Caco-2 (cell line): Measurements from ENCODE around the gene APBA3. TPM values are rescaled to one million over a fixed set of nuclear protein-coding genes. Genes with fewer than 3 reads are reported as not detected.

Source experiments
- BruUV-seq: library from RNA; stranded (reverse); fragments of 400-500 nt; replicated peaks from 2 replicates; lab custom pipeline; 2021; lab: Mats Ljungman, UMichigan
- CTCF ChIA-PET: fragments of 300-600 bp; sonication (Branson Sonifier 250); formaldehyde crosslinking; loops from one replicate; lab custom pipeline; 2022; ENCODE audit warnings: antibody characterized with exemption; lab: Charles Lee
- POLR2A ChIA-PET: fragments of 300-600 bp; sonication (Branson Sonifier 250); formaldehyde crosslinking; loops from one replicate; lab custom pipeline; 2022; ENCODE audit warnings: antibody characterized with exemption; lab: Charles Lee
- DNase-seq, 2 experiments: peaks; one replicate each; pipeline versions ENCODE4 v3.0.0 to v3.0.0-alpha.2; 2020 to 2022
- H3K27me3 ChIP-seq: replicated peaks from 2 replicates; pipeline ENCODE4 v1.6.0; 2011; ENCODE audit warnings: low read length; ENCODE audit not compliant: control insufficient read depth, insufficient read depth
- H3K36me3 ChIP-seq: 2 replicates; pipeline ENCODE4 v1.5.1; 2011; ENCODE audit warnings: low read length; ENCODE audit not compliant: control insufficient read depth, insufficient read depth
- H3K4me1 ChIP-seq: fragments of 250-450 bp; sonication (Bioruptor Pico); 2 replicates; pipeline ENCODE4 v1.5.1; 2020; ENCODE audit warnings: mild to moderate bottlenecking
- H3K4me3 ChIP-seq: 2 replicates; pipeline ENCODE4 v1.5.1; 2011; ENCODE audit warnings: low read depth, mild to moderate bottlenecking, control low read depth, low read length
- H3K9me3 ChIP-seq: fragments of 250-450 bp; sonication (Bioruptor Pico); 2 replicates; pipeline ENCODE4 v1.5.1; 2020; ENCODE audit warnings: mild to moderate bottlenecking, moderate library complexity
- H3K27ac Mint-ChIP-seq: one replicate; pipeline ENCODE4 v1.8.0; 2022; ENCODE audit warnings: mixed read lengths; ENCODE audit not compliant: unreplicated experiment
- H3K27me3 Mint-ChIP-seq: one replicate; pipeline ENCODE4 v1.8.0; 2022; ENCODE audit warnings: mixed read lengths; ENCODE audit not compliant: insufficient read depth, unreplicated experiment
- H3K36me3 Mint-ChIP-seq: one replicate; pipeline ENCODE4 v1.8.0; 2022; ENCODE audit warnings: mild to moderate bottlenecking, mixed read lengths; ENCODE audit not compliant: insufficient read depth, unreplicated experiment
- H3K4me1 Mint-ChIP-seq: one replicate; pipeline ENCODE4 v1.8.0; 2022; ENCODE audit warnings: low read depth, mixed read lengths; ENCODE audit not compliant: unreplicated experiment
- H3K4me3 Mint-ChIP-seq: one replicate; pipeline ENCODE4 v1.8.0; 2022; ENCODE audit warnings: mild to moderate bottlenecking, moderate library complexity, mixed read lengths; ENCODE audit not compliant: unreplicated experiment
- H3K9me3 Mint-ChIP-seq: one replicate; pipeline ENCODE4 v1.8.0; 2022; ENCODE audit warnings: mixed read lengths; ENCODE audit not compliant: unreplicated experiment
- CTCF ChIP-seq, 2 experiments: fragments of 200-600 bp in 1 of 2; IDR thresholded peaks; 1 replicate in 1 of 2; 2 replicates in 1 of 2; pipeline versions ENCODE4 v1.5.1 to v1.8.0; 2011 to 2022; ENCODE audit warnings: antibody characterized with exemption in 1 of 2, control low read depth in 1 of 2, inconsistent platforms in 1 of 2, low read depth in 1 of 2, low read length in 1 of 2, mild to moderate bottlenecking in 1 of 2, moderate library complexity in 1 of 2; ENCODE audit not compliant: insufficient read depth in 1 of 2, severe bottlenecking in 1 of 2, unreplicated experiment in 1 of 2
- intact Hi-C: fragments of 100-400 bp; cut with micrococcal nuclease; formaldehyde crosslinking; loops from one replicate; pipeline ENCODE4 v1.10.0; 2022; ENCODE audit not compliant: unreplicated experiment
- total RNA-seq: library from RNA; stranded (reverse); gene quantifications from 2 replicates; pipeline ENCODE4 v1.2.3, GENCODE V29; 2022

APBA3 gene
- total RNA-seq, 1 experiment from 2014 or later: 22.1 TPM

DNA sequence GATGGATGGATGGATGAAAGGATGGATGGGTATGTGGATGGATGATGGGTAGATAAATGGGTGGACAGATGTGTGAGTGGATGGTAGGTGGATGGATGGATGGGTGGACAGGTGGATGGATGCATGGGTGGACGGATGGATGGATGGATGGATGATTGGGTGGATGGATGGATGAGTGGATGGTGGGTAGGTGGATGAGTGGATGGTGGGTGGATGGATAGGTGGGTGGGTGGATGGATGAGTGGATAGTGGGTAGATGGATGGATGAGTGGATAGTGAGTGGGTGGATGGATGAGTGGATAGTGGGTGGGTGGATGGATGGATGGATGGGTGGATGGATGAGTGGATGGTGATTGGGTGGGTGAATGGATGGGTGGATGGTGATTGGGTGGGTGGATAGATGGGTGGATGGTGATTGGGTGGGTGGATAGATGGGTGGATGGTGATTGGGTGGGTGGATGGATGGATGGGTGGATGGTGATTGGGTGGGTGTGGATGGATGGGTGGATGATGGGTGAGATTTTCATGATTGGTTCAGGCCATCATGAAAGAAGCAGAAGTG lies 15.1 kb upstream of the APBA3 start:
- no peaks in the 10 kb centered on the region for H3K36me3 Mint-ChIP-seq
- H3K9me3 Mint-ChIP-seq: peaks cover 6% of the 10 kb centered on the region
- intact Hi-C loops: no loop called here
- DNase-seq: no peak
- ChIA-PET CTCF (no interaction called here), POLR2A (no interaction called here)
- H3K4me1 Mint-ChIP-seq: no peaks in the 10 kb centered on the region
- no peaks in the 10 kb centered on the region for H3K4me1 ChIP-seq
- H3K4me3 Mint-ChIP-seq: no peak overlapping the region
- BruUV-seq: no TSS peak
- TF ChIP-seq CTCF (IDR thresholded peaks at IDR 0.05; ENCODE audit: insufficient read depth in 1 of 2, low read depth in 1 of 2, low read length in 1 of 2, severe bottlenecking in 1 of 2, unreplicated experiment in 1 of 2): no peak
- no peaks in the 10 kb centered on the region for H3K27me3 Mint-ChIP-seq
- peaks cover 8% of the 10 kb centered on the region; the same call in 1 of the 2 replicates for H3K9me3 ChIP-seq
- no peaks in the 10 kb centered on the region for H3K36me3 ChIP-seq
- no peaks in the 10 kb centered on the region for H3K27me3 ChIP-seq
- H3K4me3 ChIP-seq: no peak overlapping the region
- H3K27ac Mint-ChIP-seq: no peak overlapping the region

DNA sequence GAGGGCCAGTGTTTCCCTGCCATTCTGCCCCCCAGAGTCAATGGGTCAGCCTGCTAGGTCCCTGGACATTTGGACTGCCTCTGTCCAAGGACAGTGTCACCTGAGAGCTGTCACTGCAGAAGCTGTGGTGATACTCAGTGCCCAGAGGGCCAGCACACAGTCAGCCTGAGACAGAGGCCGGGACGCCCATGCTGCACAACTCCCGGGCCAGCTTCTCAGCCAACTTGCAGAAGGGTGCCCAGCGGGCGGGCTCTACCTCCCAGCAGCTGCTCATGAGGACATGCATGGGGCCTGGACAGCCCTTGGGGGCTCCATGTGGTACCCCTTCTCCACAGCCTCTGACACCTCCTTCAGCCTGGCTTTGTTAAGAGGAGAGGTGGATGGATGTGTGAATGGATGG lies 14.3 kb upstream of the APBA3 start:
- Mint-ChIP-seq H3K27ac (no peak overlapping the region), H3K27me3 (no peaks in the 10 kb centered on the region), H3K4me1 (no peaks in the 10 kb centered on the region), H3K4me3 (no peak overlapping the region), H3K9me3 (no peaks in the 10 kb centered on the region), H3K36me3 (no peaks in the 10 kb centered on the region)
- no peak for DNase-seq
- TF ChIP-seq CTCF (IDR thresholded peaks at IDR 0.05; ENCODE audit: insufficient read depth in 1 of 2, low read depth in 1 of 2, low read length in 1 of 2, severe bottlenecking in 1 of 2, unreplicated experiment in 1 of 2): no peak
- CTCF ChIA-PET: no interaction called here
- intact Hi-C loops: no loop called here
- BruUV-seq: no TSS peak
- Histone ChIP-seq H3K9me3 (0 out of 2 replicates have a peak, but pooled peaks cover under 1% of the 10 kb centered on the region), H3K4me3 (no peak overlapping the region), H3K27me3 (no peaks in the 10 kb centered on the region), H3K36me3 (no peaks in the 10 kb centered on the region), H3K4me1 (no peaks in the 10 kb centered on the region)
- POLR2A ChIA-PET: no interaction called here

GRCh38 chr19:3775374-3775711 lies 13.9 kb upstream of the APBA3 start:
- no peaks in the 10 kb centered on the region for H3K27me3 ChIP-seq
- Mint-ChIP-seq H3K27me3 (no peaks in the 10 kb centered on the region), H3K27ac (no peak overlapping the region), H3K36me3 (no peaks in the 10 kb centered on the region), H3K4me3 (no peak overlapping the region), H3K9me3 (no peaks in the 10 kb centered on the region), H3K4me1 (no peaks in the 10 kb centered on the region)
- BruUV-seq: no TSS peak
- no peaks in the 10 kb centered on the region for H3K9me3 ChIP-seq
- CTCF ChIA-PET: no interaction called here
- intact Hi-C loops: no loop called here
- TF ChIP-seq CTCF (IDR thresholded peaks at IDR 0.05; ENCODE audit: insufficient read depth in 1 of 2, low read depth in 1 of 2, low read length in 1 of 2, severe bottlenecking in 1 of 2, unreplicated experiment in 1 of 2): no peak
- no peaks in the 10 kb centered on the region for H3K4me1 ChIP-seq
- no peaks in the 10 kb centered on the region for H3K36me3 ChIP-seq
- H3K4me3 ChIP-seq: no peak overlapping the region
- POLR2A ChIA-PET: no interaction called here
- DNase-seq: no peak
